GM19239 (cell line): Measurements from ENCODE around the gene SUPT5H.

Source experiments
- DNase-seq: peaks from one replicate; pipeline ENCODE4 v3.0.0; 2011; ENCODE audit warnings: low spot score; ENCODE audit not compliant: insufficient read length
- FAIRE-seq: peaks from 2 replicates; lab custom pipeline; 2011; peaks lifted over from hg19 to GRCh38; lab: Jason Lieb, UNC

The SUPT5H gene

GRCh38 chr19:39408392-39409207 lies 36.8 kb upstream of the SUPT5H start:
- DNase-seq (no peak), FAIRE-seq (no peak)

- FAIRE-seq: peak; percentile 40
- no peak for DNase-seq
Measured at GRCh38 chr19:39409208-39410016, 36.0 kb upstream of the SUPT5H start.

GRCh38 chr19:39410017-39410830 lies 35.2 kb upstream of the SUPT5H start:
- peak; percentile 95 for FAIRE-seq
- DNase-seq: no peak

GRCh38 chr19:39410831-39411080 lies 34.6 kb upstream of the SUPT5H start:
- no peak for DNase-seq
- no peak for FAIRE-seq

GRCh38 chr19:39411081-39411831 lies 34.1 kb upstream of the SUPT5H start:
- peak; percentile 93 for FAIRE-seq
- no peak for DNase-seq

- FAIRE-seq (peak; percentile 98), DNase-seq (no peak)
Measured at GRCh38 chr19:39411832-39412099, 33.6 kb upstream of the SUPT5H start.

DNA sequence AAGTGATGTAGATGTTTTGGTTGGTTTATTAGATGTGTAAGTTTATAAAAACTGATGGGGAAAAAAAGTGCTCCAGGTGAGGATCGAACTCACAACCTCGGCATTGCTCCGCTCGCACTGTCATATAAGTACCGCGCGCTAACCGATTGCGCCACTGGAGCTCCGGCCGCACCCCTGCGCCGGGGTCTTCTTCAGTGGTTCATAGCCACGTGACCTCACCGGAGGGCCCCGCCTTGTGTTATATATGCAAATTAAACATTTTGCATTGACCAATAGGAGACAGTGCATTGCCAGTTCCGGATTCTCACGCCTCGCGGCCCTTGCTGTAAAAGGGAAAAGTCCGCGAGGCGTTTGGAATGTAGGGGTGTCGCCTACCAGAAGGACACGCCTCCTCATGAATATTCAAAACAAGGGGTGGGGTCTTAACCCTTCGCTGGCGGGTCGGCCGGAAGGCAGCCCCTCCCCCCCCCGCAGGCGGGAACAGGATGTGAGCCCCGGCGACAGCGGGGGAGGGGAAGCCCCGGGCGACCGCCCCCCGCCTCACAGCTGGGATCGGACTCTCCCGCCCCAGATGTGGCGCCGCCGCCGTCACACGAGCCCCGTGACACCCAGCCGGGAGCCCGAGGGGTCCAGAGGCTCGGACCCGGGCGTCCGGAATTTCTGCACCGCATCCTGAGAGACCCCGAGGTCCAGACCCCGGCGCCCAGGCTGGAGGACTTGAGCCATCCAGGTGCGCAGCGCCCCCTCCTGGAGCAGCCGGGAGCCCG lies 33.1 kb upstream of the SUPT5H start, which contains the start of gene PLEKHG2:
Gene PLEKHG2, plus strand, starts transcription at position 570 of the 767 bp plus-strand sequence. CDS start 1,418 bp downstream, outside the sequence.
- peak; percentile 94 for DNase-seq
- FAIRE-seq: no peak

DNA sequence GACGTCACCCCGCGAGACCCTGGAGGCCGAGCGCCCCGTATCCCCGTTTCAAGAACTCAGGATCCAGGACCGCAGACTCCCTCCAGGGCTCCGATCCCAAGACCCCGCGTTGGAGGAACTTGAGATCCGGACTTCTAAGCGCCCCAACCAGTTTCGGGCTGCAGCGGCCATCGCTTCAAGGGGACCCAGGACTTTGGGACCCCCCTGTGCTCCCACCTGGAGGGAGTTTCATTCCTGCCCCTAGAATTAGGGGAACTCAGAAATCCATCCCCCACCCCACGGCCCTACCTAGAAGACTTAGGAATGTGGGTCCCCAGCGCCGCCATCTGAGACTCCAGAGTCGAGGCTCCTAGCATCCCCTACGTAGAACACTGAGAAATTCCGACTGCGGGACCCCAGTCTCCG lies 32.5 kb upstream of the SUPT5H start:
- FAIRE-seq: peak; percentile 73
- no peak for DNase-seq

GRCh38 chr19:39413272-39413910 lies 32.0 kb upstream of the SUPT5H start:
- no peak for FAIRE-seq

DNA sequence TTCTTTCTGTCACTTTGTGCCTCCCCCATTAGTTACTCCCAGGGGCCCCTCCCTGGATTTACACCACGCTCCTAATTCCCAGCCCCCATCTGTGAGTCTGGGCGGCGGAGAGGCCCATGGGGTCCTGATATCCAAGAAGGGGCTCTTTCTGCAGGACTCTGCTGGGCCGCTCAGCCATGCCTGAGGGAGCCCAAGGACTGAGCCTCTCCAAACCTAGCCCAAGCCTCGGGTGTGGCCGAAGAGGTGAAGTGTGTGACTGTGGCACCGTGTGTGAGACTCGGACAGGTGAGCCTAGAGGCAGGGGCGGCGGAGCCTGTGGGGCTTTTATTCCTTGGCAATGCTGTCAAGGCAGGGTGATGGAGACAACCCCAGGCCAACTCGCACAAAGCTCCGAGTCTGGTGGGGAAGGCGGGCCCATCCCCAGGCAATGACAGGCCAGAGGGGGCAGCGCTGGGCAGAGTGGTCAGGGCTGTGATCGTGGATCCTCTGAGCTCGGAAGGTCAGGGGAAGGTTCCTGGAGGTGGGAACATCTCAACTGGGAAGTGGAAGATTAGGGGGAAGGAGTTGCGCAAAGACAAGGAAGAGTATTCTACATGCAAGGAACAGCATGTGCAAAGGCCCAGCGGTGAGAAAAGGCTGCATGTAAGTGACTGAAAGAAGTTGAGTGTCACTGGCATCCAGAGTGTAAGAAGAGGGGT lies 31.3 kb upstream of the SUPT5H start:
- no peak for FAIRE-seq
- no peak for DNase-seq

More at GRCh38 chr19:39413272-39413910, 32.0 kb upstream of the SUPT5H start:
- DNase-seq: no peak

DNA sequence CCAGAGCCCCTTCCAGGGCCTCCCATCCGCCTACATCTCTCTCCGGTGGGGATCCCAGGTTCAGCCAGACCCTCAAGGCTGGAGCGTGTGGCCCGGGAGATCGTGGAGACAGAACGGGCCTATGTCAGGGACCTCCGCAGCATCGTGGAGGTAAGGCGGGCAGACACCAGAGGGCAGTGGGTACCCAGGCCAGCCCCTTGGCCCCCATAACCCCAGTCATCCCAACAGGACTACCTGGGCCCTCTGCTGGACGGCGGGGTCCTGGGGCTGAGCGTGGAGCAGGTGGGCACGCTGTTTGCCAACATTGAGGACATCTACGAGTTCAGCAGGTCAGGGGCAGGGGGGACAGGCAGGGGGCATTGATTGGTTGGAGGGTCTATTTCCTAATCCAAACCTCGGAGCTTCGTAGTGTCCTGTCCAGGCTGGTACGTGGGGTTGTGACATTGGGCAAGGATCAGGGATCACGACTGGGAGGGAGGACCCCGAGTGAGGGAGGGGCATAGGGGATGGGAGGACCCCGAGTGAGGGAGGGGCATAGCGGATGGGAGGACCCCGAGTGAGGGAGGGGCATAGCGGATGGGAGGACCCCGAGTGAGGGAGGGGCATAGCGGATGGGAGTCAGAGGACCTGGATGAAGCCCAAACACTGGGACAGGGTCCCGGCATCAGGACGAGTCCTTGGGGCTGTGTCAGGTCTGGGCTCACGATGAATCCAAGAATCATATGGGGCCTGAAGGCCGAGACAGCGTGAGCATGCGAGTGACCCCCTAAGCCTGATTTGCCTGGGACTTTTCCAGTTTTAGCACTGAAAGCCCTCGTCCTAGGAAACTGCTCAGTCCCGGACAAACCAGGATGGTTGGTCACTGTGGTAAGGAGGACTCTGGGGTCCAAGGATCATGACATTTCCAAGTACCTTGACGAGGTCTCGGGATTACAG lies 30.0 kb upstream of the SUPT5H start:
- DNase-seq (no peak), FAIRE-seq (no peak)

DNA sequence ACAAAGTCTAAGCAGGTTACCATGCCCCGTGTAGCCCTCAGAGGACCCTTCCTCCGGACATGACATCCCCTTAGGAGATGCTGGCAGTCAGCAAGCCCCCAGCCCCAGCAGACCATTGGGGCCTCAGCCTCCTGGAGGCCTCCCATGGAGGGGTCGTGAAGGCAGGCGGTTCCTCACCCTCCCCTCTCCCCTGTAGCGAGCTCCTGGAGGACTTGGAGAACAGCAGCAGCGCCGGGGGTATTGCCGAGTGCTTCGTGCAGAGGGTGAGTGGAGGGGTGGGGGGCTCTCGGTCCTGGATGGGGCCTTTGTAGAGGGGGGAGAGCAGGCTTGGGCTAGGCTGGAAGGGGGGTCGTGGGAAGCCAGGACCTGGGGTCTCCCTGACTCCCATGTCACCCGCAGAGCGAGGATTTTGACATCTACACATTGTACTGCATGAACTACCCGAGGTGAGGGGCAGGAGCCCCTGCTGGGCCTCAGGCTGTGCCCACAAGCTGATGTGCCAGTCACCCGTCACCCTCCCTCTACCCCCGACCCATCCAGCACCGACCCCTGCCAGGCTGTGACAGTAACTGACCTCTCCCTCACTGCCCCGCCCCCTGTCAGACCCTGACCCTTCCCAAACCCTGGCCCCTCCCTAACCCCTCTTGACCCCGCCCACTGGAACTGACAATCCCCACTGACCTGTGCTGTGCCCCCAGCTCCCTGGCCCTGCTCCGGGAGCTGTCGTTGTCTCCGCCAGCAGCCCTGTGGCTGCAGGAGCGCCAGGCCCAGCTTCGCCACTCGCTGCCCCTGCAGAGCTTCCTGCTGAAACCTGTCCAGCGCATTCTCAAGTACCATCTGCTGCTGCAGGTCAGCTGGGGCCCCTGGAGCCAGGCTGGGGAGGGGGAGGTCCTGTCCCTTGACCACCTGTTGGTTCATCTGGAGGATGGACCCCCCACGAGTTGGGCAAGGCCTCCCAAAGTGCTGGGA lies 28.9 kb upstream of the SUPT5H start:
- DNase-seq (peak; percentile 2), FAIRE-seq (no peak)

- DNase-seq (no peak), FAIRE-seq (no peak)
Measured at GRCh38 chr19:39417463-39418181, 27.8 kb upstream of the SUPT5H start.

DNA sequence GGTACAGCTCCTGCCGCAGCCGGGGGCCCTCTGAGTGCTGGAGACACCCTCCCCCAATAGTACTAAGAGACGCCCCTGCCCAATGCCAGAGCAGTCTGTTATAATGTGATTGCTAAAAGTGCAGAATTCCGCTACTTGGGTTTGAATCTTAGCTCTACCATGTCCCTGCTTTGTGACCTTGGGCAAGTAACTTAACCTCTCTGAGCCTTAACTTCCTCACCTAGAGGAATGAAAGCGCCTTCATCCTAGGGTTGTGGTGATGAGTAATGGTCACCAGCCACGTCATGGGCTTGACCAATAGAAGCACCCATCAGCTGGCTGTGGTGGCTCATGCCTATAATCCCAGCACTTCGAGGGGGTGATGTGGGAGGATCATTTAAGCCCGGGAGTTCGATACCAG lies 26.4 kb upstream of the SUPT5H start:
- no peak for FAIRE-seq
- no peak for DNase-seq

GRCh38 chr19:39420769-39421168 lies 24.6 kb upstream of the SUPT5H start:
- FAIRE-seq: no peak

GRCh38 chr19:39422020-39422419 lies 23.4 kb upstream of the SUPT5H start:
- DNase-seq: peak; percentile 4
- FAIRE-seq: no peak

More at GRCh38 chr19:39420769-39421168, 24.6 kb upstream of the SUPT5H start:
- no peak for DNase-seq
